GM21619 (cell line): Measurements from ENCODE around the gene DLG2.

Source experiments
- ATAC-seq: cut with Tn5 transposase; IDR thresholded peaks from one replicate; pipeline ENCODE4 v1.9.1; 2021; ENCODE audit not compliant: unreplicated experiment

DLG2 gene

GRCh38 chr11:85127349-85127748 lies 499.8 kb downstream of the DLG2 start:
- ATAC-seq = no peak

- ATAC-seq = peak; percentile 90
Observed at GRCh38 chr11:85123752-85124231, 503.4 kb downstream of the DLG2 start.

GRCh38 chr11:85118151-85118550 lies 509.0 kb downstream of the DLG2 start:
- no peak for ATAC-seq

GRCh38 chr11:85115798-85116197 lies 511.3 kb downstream of the DLG2 start:
- no peak for ATAC-seq

- no peak for ATAC-seq
Observed at GRCh38 chr11:85114786-85115185, 512.4 kb downstream of the DLG2 start.

- ATAC-seq = peak; percentile 93
Observed at GRCh38 chr11:85110246-85110645, 516.9 kb downstream of the DLG2 start.

GRCh38 chr11:85109141-85109540 lies 518.0 kb downstream of the DLG2 start:
- peak; percentile 70 for ATAC-seq

- ATAC-seq = no peak
Observed at GRCh38 chr11:85105868-85106267, 521.3 kb downstream of the DLG2 start.

- ATAC-seq = no peak
Observed at GRCh38 chr11:85099522-85099921, 527.6 kb downstream of the DLG2 start.

- no peak for ATAC-seq
Observed at GRCh38 chr11:85098996-85099395, 528.1 kb downstream of the DLG2 start.

GRCh38 chr11:85096939-85097338 lies 530.2 kb downstream of the DLG2 start:
- peak; percentile 47 for ATAC-seq

- ATAC-seq = no peak
Observed at GRCh38 chr11:85095239-85095638, 531.9 kb downstream of the DLG2 start.

- peak; percentile 50 for ATAC-seq
Observed at GRCh38 chr11:85094795-85095194, 532.3 kb downstream of the DLG2 start.

GRCh38 chr11:85089654-85090053 lies 537.5 kb downstream of the DLG2 start:
- peak; percentile 54 for ATAC-seq

- no peak for ATAC-seq
Observed at GRCh38 chr11:85088286-85088685, 538.9 kb downstream of the DLG2 start.

GRCh38 chr11:85086504-85087284 lies 540.5 kb downstream of the DLG2 start:
- ATAC-seq = no peak

- ATAC-seq = no peak
Observed at GRCh38 chr11:85076535-85077330, 550.4 kb downstream of the DLG2 start.

- ATAC-seq = peak; percentile 100
Observed at GRCh38 chr11:85062659-85063058, 564.5 kb downstream of the DLG2 start.

- ATAC-seq = no peak
Observed at GRCh38 chr11:85052636-85053035, 574.5 kb downstream of the DLG2 start.

- no peak for ATAC-seq
Observed at GRCh38 chr11:85048801-85049200, 578.3 kb downstream of the DLG2 start.

- no peak for ATAC-seq
Observed at GRCh38 chr11:85045716-85046115, 581.4 kb downstream of the DLG2 start.

- no peak for ATAC-seq
Observed at GRCh38 chr11:85044911-85045310, 582.2 kb downstream of the DLG2 start.
